Epithelial cell of esophagus (primary cell): Measurements from ENCODE around the gene NEURL1.

ENCODE experiments used
- DNase-seq: peaks from one replicate; pipeline ENCODE4 v3.0.0; 2010; ENCODE audit warnings: low read depth
- H3K4me3 ChIP-seq: 2 replicates; pipeline ENCODE4 v1.5.1; 2011; ENCODE audit warnings: mild to moderate bottlenecking, low read length, control low read depth
- CTCF ChIP-seq: IDR thresholded peaks from 2 replicates; pipeline ENCODE4 v1.5.1; 2011; ENCODE audit warnings: low read depth, mild to moderate bottlenecking, low read length, control low read depth, inconsistent platforms; ENCODE audit not compliant: insufficient read depth; ENCODE audit errors: missing control alignments

NEURL1 gene

DNA sequence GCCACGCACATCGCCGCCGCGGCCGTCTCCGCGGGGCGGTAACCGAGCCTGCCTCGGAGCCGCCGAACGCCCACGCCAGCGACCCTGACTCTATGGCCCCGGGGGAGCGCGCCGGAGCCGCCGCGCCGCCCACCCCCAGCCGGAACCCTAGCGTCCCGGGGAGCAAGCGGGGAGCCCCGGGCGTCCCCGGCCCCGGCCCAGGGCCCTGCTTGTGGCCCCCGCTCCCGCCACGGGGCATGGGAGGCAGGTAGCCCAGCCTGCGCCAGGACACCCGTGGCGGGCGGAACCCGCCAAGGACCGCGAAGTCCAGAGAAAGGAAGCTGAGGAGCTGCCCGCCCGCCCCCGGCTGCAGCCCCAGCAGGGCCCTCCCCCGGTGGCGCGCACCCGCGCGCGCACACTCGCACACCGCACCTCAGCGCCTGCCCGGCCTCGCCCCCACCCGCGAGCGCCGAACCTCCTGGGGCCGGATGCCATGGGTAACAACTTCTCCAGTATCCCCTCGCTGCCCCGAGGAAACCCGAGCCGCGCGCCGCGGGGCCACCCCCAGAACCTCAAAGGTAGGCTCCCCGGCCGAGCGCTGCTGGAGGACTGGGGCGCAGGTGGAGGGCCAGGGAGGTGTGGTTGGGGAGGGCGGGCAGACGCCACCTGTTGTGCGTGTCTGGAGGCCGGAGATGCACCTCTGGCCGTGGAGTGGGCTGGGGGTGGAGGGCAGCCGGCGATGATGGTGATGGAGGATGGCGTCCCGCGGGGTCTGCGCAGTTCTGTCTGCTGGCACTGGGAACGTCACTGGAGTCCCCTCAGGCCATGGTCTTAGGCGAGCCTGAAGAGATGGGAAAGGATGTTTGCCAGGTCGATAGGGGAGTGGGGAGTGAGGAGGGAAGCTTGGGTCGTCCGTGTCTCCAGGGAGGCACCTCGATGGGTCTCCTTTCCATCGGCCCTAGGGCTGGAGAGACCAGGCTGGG is 692 bp downstream of the NEURL1 start:
- TF ChIP-seq CTCF = no peak
- DNase-seq = no peak
- H3K4me3 ChIP-seq = peak overlapping the region; percentile 25

DNA sequence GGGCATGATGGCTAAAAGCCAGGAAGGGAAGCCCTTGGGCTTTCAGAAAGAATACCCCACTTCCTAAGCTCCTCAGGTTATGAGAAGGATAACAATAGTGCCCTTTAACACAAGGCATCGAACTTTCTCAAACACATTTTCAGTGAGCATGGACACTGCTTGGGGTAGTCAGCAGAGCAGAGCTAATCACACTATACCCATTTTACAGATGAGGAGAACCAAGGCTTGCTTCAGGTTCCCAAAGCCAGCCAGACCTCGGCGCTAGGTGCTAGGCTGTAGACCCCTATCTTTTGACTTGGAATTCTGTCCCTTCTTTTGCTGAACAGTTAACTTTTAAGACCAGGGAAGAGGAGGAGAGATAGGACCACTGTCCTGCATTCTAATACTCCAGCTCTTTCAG is 1.8 kb downstream of the NEURL1 start:
- no peak for DNase-seq
- TF ChIP-seq CTCF = no peak
- H3K4me3 ChIP-seq = no peak overlapping the region

- DNase-seq = no peak
- no peak overlapping the region for H3K4me3 ChIP-seq
- TF ChIP-seq CTCF = no peak
Observed at GRCh38 chr10:103497161-103497915, 3.8 kb downstream of the NEURL1 start.

GRCh38 chr10:103498936-103499638 is 5.6 kb downstream of the NEURL1 start:
- no peak overlapping the region for H3K4me3 ChIP-seq
- DNase-seq = no peak
- no peak for TF ChIP-seq CTCF

DNA sequence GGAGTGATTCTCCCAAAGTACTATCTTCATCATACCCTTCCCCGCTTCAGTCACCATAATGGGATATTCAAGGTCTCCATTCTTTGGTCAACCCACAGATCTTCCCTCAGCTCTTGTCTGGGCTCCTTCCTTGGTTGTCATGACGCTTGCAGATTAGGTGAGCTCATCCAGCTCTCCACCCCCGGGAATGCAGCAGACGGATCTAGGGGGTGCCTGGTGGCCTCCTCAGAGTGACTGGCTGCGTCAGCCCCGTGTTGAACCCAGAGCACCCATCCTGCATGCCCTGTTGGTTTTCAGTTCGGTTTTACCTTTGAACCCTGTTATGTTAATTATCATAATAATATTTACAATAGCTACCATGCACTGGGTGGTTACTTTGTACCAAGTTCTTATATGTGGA is 6.4 kb downstream of the NEURL1 start:
- no peak for TF ChIP-seq CTCF
- DNase-seq = no peak
- H3K4me3 ChIP-seq = no peak overlapping the region

- TF ChIP-seq CTCF = no peak
Observed at GRCh38 chr10:103500481-103500880, 7.0 kb downstream of the NEURL1 start.

More at GRCh38 chr10:103500481-103500880, 7.0 kb downstream of the NEURL1 start:
- H3K4me3 ChIP-seq = no peak overlapping the region
- no peak for DNase-seq
